Adipose tissue (tissue), 3 donors: ENCODE data around the gene ADSL. TPM values are rescaled to one million over a fixed set of nuclear protein-coding genes. Genes with fewer than 3 reads are reported as not detected.
"Not testable (repeated sequence)": the region's sequence is repeated elsewhere in the genome, so short reads cannot be mapped to it uniquely, and the experiment has no call there.

Source experiments
- H3K27ac ChIP-seq: one replicate; pipeline ENCODE4 v1.5.1; 2013; ENCODE audit warnings: low read depth, low read length
- WGBS, 3 donors: extraction: QIAGEN DNeasy Blood & Tissue Kit; methylation state at CpG; one replicate each; pipeline ENCODE4 v1.1.7; 2013; 5-methylcytosine and 5-hydroxymethylcytosine counted together
- polyA plus RNA-seq, 3 donors: library from polyadenylated mRNA; stranded (reverse); fragments of 200-250 nt; gene quantifications; one replicate each; pipeline ENCODE4 v1.2.3, GENCODE V29; 2013
- donor health status: healthy with polysubstance abuse.
- donor health status: Bipolar disorder and iron deficiency.
- donor health status: healthy.

ADSL gene
- polyA plus RNA-seq, 3 donors, result 38.4 to 44.5 (median 44.0) TPM

GRCh38 chr22:40348025-40348658 lies 1.8 kb downstream of the ADSL start:
- H3K27ac ChIP-seq, result no peak overlapping the region
- WGBS, 3 donors, result 65 to 72% (median 65%) methylated on average over 10 of the region's 10 CpGs

DNA sequence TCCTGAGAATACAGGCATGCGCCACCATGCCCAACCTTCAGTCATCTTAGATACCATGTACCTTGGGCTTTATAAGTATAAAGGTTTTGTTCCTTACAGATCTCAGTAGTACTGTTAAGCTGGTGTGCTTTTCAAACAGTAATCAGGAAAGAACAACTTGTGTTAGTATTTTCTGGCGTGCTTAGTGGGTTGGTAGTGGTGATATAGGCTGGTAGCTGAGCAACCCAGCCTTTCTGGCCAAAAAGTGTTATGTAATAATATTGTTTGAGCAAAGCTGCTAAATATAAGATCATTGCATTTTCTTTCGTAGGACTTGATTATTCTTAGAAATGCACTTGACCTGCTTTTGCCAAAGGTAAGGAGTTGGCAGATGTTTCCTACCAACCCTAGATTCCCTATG lies 6.5 kb downstream of the ADSL start:
- H3K27ac ChIP-seq, result no peak overlapping the region
- 76 to 90% (median 87%) methylated on average over 3 of the region's 3 CpGs for WGBS, 3 donors

- WGBS, 3 donors, result 96 to 99% (median 99%) methylated on average over 5 of the region's 5 CpGs
- H3K27ac ChIP-seq, result no peak overlapping the region
Measured at GRCh38 chr22:40361100-40361499, 14.8 kb downstream of the ADSL start.

DNA sequence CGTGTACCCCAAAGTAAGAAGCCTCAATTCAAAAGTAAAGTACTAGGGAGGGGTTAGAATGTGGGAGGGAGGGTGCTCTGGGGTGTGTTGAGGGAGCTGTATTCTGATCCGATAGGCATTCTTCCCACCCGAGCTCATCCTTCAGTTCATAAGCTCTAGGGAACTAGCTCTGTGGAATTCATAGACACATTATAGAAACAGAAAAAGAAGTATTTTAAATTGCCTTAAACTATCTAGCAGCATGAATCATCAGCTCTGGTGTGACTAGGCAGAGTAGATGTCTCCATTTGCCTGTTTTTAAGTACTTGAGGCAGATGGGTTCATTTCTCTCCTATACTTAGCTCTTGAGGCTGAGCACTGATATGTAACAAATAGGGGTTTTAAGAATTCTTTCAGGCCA lies 16.8 kb downstream of the ADSL start:
- 76 to 89% (median 87%) methylated on average over 3 of the region's 3 CpGs for WGBS, 3 donors
- H3K27ac ChIP-seq, result no peak overlapping the region

- no peak overlapping the region for H3K27ac ChIP-seq
- WGBS, 3 donors, result 70 to 89% (median 84%) methylated on average over 1 of the region's 1 CpG
Measured at GRCh38 chr22:40364431-40364830, 18.1 kb downstream of the ADSL start.

GRCh38 chr22:40366068-40366467 lies 19.8 kb downstream of the ADSL start:
- no peak overlapping the region for H3K27ac ChIP-seq
- WGBS, 3 donors, result 94 to 100% (median 96%) methylated on average over 2 of the region's 2 CpGs

DNA sequence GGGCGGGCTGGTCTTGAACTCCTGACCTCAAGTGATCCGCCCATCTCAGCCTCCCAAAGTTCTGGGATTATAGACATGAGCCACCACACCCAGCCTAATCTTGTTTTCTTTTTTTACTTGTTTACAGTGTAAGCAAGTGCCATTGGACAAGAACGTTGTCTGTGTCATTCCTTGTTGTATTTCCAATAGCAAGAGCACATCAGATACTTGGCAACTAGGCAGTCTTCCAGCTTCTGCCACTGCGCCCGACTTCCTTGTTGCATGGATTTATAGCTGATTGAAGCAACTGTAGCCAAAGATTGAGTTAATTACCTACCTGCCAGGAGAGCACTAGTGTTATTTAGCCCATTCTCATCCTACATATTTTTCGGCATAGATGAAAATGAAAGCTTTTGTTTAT lies 21.0 kb downstream of the ADSL start:
- no peak overlapping the region for H3K27ac ChIP-seq
- WGBS, 3 donors, result 60 to 73% (median 73%) methylated on average over 6 of the region's 6 CpGs

DNA sequence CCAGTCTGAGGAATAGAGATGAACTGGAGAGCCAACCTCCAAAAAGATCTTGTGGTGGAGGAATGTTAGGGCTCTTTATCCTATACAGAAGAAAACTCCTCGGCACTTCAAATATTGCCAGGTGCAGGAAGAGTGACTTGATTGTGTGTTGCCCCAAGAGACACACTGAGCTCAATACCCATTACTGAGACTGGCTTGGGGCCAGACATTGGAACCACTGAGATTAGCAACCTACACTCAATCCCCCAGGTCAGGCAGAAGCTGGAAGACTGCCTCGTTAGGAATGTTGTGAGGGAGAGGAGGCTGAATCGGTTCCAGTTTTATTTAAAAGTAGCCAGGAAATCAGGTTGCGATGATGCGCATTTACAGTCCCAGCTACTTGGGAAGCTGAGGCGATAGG lies 21.7 kb downstream of the ADSL start:
- H3K27ac ChIP-seq, result no peak overlapping the region
- 70 to 77% (median 73%) methylated on average over 6 of the region's 6 CpGs for WGBS, 3 donors

DNA sequence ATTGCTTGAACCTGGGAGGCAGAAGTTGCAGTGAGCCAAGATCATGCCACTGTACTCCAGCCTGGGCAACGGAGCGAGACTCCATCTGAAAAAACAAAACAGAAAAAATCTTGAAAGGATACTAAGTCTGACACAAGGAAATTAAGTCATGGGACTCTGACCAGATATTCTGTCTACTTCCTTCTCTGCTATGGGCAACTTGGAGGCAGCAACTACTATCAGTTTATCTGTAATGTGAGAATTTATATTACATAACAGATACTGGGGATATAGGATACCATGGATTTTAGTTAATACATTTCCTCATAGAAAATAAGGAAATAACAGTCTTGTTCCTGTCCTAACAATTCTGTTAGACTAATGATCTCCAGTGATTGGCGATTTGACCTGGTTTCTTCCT lies 22.5 kb downstream of the ADSL start:
- 80 to 88% (median 88%) methylated on average over 3 of the region's 3 CpGs for WGBS, 3 donors
- H3K27ac ChIP-seq, result no peak overlapping the region

GRCh38 chr22:40374567-40374966 lies 28.3 kb downstream of the ADSL start:
- H3K27ac ChIP-seq, result no peak overlapping the region
- WGBS, 3 donors, result 94 to 97% (median 95%) methylated on average over 8 of the region's 8 CpGs

GRCh38 chr22:40376149-40376548 lies 29.8 kb downstream of the ADSL start:
- H3K27ac ChIP-seq, result no peak overlapping the region

DNA sequence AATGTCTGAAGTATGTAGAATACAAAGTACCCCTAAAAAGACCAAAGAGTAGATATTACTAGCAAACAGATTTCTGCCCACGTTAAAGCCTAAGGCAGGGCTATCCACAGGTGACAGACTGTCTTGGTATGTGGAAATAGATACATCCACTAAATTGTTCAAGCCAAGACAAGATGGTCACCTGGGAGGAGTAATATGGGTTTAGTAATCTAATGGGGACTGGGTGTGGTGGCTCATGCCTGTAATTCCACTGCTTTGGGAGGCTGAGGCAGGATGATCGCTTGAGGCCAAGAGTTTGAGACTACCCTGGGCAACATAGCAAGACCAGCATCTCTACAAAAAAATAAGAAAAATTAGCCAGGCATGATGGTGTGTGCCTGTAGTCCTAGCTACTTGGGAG lies 31.6 kb downstream of the ADSL start:
- H3K27ac ChIP-seq, result no peak overlapping the region
- WGBS, 3 donors, result 96 to 100% (median 98%) methylated on average over 2 of the region's 2 CpGs

More at GRCh38 chr22:40376149-40376548, 29.8 kb downstream of the ADSL start:
- 44 to 87% (median 76%) methylated on average over 5 of the region's 5 CpGs for WGBS, 3 donors

- 81 to 96% (median 87%) methylated on average over 11 of the region's 11 CpGs for WGBS, 3 donors
- not testable (repeated sequence) for H3K27ac ChIP-seq
Measured at GRCh38 chr22:40378448-40378847, 32.1 kb downstream of the ADSL start.

DNA sequence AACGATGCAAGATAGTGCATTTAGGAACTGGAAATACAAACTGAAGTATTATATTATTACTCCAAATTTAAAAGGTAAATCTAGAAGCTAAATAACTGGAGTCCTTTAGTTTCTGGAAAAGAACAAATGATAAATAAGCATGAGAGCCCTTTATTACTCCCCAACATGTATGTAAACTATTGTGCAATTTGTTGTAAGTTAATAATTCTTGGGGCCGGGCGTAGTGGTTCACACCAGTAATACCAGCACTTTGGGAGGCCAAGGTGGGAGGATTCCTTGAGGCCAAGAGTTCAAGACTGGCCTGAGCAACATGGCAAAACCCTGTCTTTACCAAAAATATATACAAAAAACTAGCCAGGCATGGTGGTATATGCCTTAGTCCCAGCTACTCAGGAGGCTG lies 35.2 kb downstream of the ADSL start:
- WGBS, 3 donors, result 89 to 97% (median 96%) methylated on average over 3 of the region's 3 CpGs

DNA sequence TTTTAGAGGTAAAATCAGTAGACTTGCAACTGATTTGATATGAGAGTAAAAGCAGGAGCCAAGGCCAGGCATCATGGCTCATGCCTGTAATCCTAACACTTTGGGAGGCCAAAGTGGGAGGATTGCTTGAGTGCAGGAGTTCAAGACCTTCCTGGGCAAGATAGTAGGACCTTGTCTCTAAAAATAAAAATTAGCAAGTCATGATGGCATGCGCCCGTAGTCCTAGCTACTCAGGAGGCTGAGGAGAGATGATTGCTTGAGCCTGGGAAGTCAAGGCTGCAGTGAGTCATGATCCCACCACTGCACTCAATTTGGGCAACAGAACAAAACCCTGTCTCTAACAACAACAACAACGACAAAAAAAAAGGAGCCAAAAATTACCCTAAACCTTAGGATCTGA lies 37.6 kb downstream of the ADSL start:
- whole genome bisulfite sequencing, 3 donors, result 64 to 90% (median 69%) methylated on average over 3 of the region's 3 CpGs
- H3K27ac ChIP-seq, result no peak overlapping the region

More for the DNA sequence above, 35.2 kb downstream of the ADSL start:
- H3K27ac ChIP-seq, result no peak overlapping the region

- H3K27ac ChIP-seq, result no peak overlapping the region
- 41 to 49% (median 46%) methylated on average over 10 of the region's 10 CpGs for whole genome bisulfite sequencing, 3 donors
Measured at GRCh38 chr22:40385036-40385782, 38.9 kb downstream of the ADSL start.

GRCh38 chr22:40387746-40388145 lies 41.4 kb downstream of the ADSL start:
- WGBS, 3 donors, result 21 to 71% (median 59%) methylated on average over 5 of the region's 5 CpGs
- no peak overlapping the region for H3K27ac ChIP-seq

- no peak overlapping the region for H3K27ac ChIP-seq
- 26 to 72% (median 60%) methylated on average over 4 of the region's 4 CpGs for WGBS, 3 donors
Measured at GRCh38 chr22:40388231-40388630, 41.9 kb downstream of the ADSL start.

GRCh38 chr22:40391417-40391816 lies 45.1 kb downstream of the ADSL start:
- WGBS, 3 donors, result 81 to 88% (median 82%) methylated on average over 2 of the region's 2 CpGs

GRCh38 chr22:40392618-40393017 lies 46.3 kb downstream of the ADSL start:
- WGBS, 3 donors, result 71 to 85% (median 79%) methylated on average over 2 of the region's 2 CpGs
- H3K27ac ChIP-seq, result no peak overlapping the region

More at GRCh38 chr22:40391417-40391816, 45.1 kb downstream of the ADSL start:
- no peak overlapping the region for H3K27ac ChIP-seq
